Stimulated activated CD8-positive, alpha-beta memory T cell treated with anti-CD3 and anti-CD28 coated beads, Interleukin-2, amount 100 ng/mL, for 1 hour (primary cell): ENCODE measurements around the gene MRM3.
"Not testable (repeated sequence)": the region's sequence is repeated elsewhere in the genome, so short reads cannot be mapped to it uniquely, and the experiment has no call there.

Source experiments
- DNase-seq, 2 donors: peaks; one replicate each; pipeline ENCODE4 v3.0.0-alpha.2; 2020; ENCODE audit warnings: low read depth in 2 of 2

Gene MRM3

GRCh38 chr17:824378-824777, 42.2 kb downstream of the MRM3 start:
- no peak for DNase-seq

GRCh38 chr17:825216-825615, 43.1 kb downstream of the MRM3 start:
- no peak for DNase-seq

- DNase-seq = no peak
Measured at GRCh38 chr17:826778-827177, 44.6 kb downstream of the MRM3 start.

- no peak for DNase-seq
Measured at GRCh38 chr17:828761-829160, 46.6 kb downstream of the MRM3 start.

GRCh38 chr17:829614-830013, 47.5 kb downstream of the MRM3 start:
- not testable (repeated sequence) for DNase-seq

GRCh38 chr17:830381-830780, 48.2 kb downstream of the MRM3 start:
- DNase-seq = no peak

GRCh38 chr17:830950-831349, 48.8 kb downstream of the MRM3 start:
- no peak for DNase-seq

- no peak for DNase-seq
Measured at GRCh38 chr17:834136-834535, 52.0 kb downstream of the MRM3 start.

- no peak for DNase-seq
Measured at GRCh38 chr17:835263-835662, 53.1 kb downstream of the MRM3 start.

GRCh38 chr17:835721-836120, 53.6 kb downstream of the MRM3 start:
- not testable (repeated sequence) for DNase-seq

- DNase-seq = no peak
Measured at GRCh38 chr17:836151-836550, 54.0 kb downstream of the MRM3 start.

GRCh38 chr17:838486-838885, 56.3 kb downstream of the MRM3 start:
- DNase-seq = no peak

- no peak for DNase-seq
Measured at GRCh38 chr17:841313-841712, 59.2 kb downstream of the MRM3 start.
